Activated naive CD8-positive, alpha-beta T cell (primary cell): ENCODE measurements around the gene RLF.
"Not testable (repeated sequence)": the region's sequence is repeated elsewhere in the genome, so short reads cannot be mapped to it uniquely, and the experiment has no call there.

Experiments
- H3K27ac Mint-ChIP-seq: one replicate; pipeline ENCODE4 v1.8.0; 2021; ENCODE audit warnings: mixed read lengths
- H3K27me3 Mint-ChIP-seq: one replicate; pipeline ENCODE4 v1.8.0; 2021; ENCODE audit warnings: mixed read lengths
- H3K36me3 Mint-ChIP-seq: one replicate; pipeline ENCODE4 v1.8.0; 2021; ENCODE audit warnings: mixed read lengths
- H3K4me1 Mint-ChIP-seq: one replicate; pipeline ENCODE4 v1.8.0; 2021; ENCODE audit warnings: low read depth, mixed read lengths
- H3K4me3 Mint-ChIP-seq: one replicate; pipeline ENCODE4 v1.8.0; 2021; ENCODE audit warnings: mild to moderate bottlenecking, mixed read lengths
- H3K9me3 Mint-ChIP-seq: one replicate; pipeline ENCODE4 v1.8.0; 2021; ENCODE audit warnings: low read depth, mixed read lengths

Gene RLF

DNA sequence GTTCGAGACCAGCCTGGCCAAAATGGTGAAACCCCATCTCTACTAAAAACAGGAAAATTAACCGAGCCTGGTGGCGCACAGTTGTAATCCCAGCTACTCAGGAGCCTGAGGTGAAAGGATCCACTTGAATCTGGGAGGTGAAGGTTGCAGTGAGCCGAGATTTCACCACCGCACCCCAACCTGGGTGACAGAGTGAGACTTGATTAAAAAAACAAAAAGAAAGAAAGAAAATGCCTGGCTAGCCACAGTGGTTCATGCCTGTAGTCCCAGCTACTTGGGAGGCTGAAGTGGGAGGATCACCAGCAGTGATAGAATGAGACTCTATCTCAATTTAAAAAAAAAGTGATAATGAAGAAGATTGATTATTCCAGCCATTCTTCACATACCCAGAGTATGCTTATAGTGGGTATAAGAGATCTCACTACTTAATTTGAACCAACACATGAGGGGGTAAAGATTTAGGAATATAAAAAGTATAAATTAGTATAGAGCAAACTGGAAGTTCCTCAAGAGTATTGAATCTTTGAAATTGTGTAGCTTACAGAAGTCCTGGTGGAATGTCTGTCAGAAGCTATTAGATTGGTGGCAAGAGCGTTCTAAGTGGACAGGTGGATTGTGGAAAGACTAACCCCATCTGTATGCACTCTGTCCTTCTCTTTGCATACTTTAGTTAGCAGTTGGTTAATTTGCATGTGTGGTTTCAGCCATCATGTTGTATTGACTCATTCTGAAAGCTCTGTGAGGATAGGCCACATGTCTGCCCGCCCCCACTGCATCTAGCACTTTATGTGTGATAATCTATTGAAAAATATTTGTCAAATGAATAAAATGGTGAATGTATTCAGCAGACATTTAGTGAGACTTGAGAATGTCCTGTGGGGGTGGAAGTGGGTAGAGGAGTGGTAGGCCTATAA is 25.0 kb downstream of the RLF start:
- H3K27ac Mint-ChIP-seq, result peak overlapping the region; percentile 76
- peaks cover 7% of the 10 kb centered on the region for H3K36me3 Mint-ChIP-seq
- peaks cover 56% of the 10 kb centered on the region for H3K4me1 Mint-ChIP-seq
- H3K9me3 Mint-ChIP-seq, result no peaks in the 10 kb centered on the region
- H3K4me3 Mint-ChIP-seq, result peak overlapping the region; percentile 54
- H3K27me3 Mint-ChIP-seq, result no peaks in the 10 kb centered on the region

DNA sequence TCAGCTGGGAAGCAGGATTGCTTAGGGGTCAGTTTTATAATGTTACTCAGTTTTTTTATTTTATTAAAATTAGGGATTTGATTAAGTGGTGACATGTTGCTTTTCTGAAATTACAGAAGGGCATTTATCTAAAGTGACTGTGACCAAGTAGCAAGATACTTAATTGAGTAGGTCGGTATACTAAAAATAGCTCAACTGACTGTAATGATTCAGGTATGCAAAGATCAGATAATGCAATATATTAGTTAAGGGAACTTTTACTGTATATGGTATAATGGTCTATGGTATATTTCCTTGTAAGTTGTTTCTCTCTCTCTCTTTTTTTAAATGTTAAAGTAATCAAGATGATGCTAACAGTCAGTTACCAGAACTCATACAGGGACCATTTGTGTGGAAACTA is 26.2 kb downstream of the RLF start:
- H3K36me3 Mint-ChIP-seq, result peaks cover 7% of the 10 kb centered on the region
- H3K4me3 Mint-ChIP-seq, result peak overlapping the region; percentile 14
- no peaks in the 10 kb centered on the region for H3K27me3 Mint-ChIP-seq
- H3K27ac Mint-ChIP-seq, result peak overlapping the region; percentile 62
- H3K4me1 Mint-ChIP-seq, result peaks cover 52% of the 10 kb centered on the region
- H3K9me3 Mint-ChIP-seq, result no peaks in the 10 kb centered on the region

DNA sequence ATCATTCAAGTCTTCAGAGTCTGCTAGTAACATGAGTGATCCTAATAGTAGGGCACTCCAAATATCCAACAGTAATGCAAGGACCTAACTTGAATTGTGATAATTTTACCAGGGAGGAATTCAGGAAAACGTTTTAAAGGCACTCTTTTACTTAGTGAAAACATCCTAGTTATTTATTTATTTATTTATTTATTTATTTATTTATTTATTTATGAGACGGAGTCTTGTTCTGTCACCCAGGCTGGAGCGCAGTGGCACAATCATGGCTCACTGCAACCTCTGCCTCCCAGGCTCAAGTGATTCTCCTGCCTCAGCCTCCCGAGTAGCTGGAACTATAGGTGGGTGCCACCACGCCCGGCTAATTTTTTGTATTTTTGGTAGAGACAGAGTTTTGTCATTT is 33.5 kb downstream of the RLF start:
- H3K4me3 Mint-ChIP-seq, H3K4me1 Mint-ChIP-seq, H3K9me3 Mint-ChIP-seq, H3K27me3 Mint-ChIP-seq, H3K36me3 Mint-ChIP-seq, H3K27ac Mint-ChIP-seq: not testable (repeated sequence)

DNA sequence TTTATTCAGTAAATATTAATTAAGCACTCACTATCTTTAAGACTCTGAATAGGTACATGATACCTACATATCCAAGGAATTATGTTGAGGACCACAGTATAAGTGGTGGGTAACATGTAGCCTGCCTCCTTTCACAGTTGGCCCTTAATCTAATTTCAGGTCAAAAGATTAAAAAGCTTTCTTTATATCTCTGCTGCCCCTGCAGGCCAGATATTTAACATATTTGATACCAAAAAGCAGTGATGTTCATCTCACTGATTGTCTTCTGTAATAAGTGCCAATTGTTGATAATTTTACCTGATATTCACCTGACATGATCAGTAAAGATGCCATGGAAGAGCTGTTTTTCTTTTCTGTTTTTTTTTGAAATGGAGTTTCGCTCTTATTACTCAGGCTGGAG is 36.5 kb downstream of the RLF start:
- Mint-ChIP-seq H3K4me1 (peaks cover 4% of the 10 kb centered on the region), H3K4me3 (no peak overlapping the region), H3K36me3 (peaks cover 5% of the 10 kb centered on the region), H3K27ac (no peak overlapping the region), H3K9me3 (no peaks in the 10 kb centered on the region), H3K27me3 (no peaks in the 10 kb centered on the region)

DNA sequence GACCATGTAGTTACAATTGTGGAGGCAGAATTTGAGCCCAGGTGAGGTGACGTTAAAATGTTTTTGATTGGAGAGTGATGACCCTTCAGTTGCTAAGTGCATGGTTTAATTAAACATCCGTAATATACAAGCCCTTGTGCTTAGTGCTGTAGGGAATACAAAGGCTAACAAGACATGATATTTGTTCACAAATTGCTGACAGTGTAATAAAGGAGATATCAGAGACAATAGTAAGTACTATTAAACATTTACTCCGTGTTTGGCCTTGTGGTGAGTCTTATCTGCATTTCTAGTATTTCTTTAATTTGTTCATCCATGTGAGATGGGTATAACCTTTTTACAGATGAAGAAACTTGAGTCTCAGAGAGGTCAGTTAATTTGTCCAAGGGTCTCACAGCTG is 37.9 kb downstream of the RLF start:
- Mint-ChIP-seq H3K27ac (no peak overlapping the region), H3K4me3 (no peak overlapping the region), H3K9me3 (no peaks in the 10 kb centered on the region), H3K27me3 (no peaks in the 10 kb centered on the region), H3K4me1 (peaks cover 6% of the 10 kb centered on the region), H3K36me3 (peaks cover 9% of the 10 kb centered on the region)

DNA sequence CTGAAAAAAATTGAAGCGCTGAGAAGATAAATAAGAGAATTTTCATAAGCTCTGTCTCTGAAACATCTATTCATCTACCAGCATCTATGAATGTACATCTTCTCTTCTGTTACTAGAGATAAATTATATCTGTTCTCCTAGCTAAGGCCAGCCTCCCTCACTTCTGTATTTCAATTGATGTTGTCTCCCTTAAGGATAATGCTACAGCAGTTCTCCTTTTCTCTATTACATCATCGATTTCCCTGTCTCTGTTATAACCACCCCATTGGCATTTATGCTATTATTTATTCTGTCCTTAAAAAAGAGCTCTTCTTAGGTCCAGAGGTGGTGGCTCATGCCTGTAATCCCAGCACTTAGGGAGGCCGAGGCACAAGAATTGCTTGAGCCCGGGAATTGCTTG is 43.7 kb downstream of the RLF start:
- Mint-ChIP-seq H3K36me3 (peaks cover 20% of the 10 kb centered on the region), H3K9me3 (no peaks in the 10 kb centered on the region), H3K4me1 (peaks cover 10% of the 10 kb centered on the region), H3K27me3 (no peaks in the 10 kb centered on the region), H3K4me3 (no peak overlapping the region), H3K27ac (no peak overlapping the region)

DNA sequence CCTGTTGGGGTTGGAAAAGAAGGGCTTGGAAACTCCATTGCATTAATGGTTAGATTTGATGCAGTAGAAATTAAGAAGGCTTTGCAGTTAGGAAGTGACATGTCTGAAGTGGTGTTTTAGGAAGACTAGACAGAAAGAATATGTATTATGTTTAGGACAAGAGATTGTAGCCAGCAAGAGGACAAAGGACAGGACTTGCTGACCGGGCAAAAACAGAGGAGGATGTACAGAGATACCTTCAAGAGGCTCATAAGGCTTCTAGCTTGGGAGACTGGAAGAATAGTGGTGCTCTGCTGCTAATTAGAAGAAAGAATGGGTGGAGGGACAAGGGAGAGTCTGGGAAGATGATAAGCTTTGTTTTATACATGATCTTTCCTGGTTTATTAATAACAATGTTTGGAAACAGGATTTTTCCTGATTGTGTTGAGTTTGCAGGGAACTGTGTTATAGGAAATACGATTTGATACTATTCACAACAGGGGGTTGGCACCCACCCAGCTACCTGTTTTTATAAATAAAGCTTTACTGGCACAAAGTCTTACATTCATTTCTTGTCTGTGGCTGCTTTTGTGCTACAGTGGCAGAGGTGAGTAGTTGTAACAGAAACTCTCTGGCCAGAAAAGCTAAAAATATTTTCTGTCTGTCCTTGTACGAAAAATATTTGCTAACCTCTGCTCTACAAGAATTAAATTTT is 49.5 kb downstream of the RLF start:
- Mint-ChIP-seq H3K9me3 (no peaks in the 10 kb centered on the region), H3K27ac (no peak overlapping the region), H3K4me1 (peaks cover 11% of the 10 kb centered on the region), H3K27me3 (no peaks in the 10 kb centered on the region), H3K4me3 (no peak overlapping the region), H3K36me3 (peaks cover 13% of the 10 kb centered on the region)

DNA sequence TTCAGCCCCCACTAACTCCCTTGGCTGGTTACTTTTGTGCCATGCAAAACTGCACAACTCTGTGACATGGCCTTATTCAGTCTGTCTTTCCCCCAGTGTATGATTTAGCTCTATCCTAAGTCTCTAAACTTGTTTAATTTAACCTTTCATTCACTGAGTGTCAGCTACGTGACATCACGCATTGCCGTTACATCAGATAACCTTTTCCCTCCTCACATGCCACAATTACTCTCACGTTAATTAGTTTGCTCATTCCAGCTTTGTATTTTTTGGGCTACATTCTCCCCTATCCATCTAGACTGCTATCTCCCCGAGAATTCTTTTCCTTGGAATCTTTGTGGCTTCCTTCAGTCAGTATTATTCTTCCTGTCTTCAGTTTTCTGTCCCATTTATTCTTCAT is 57.1 kb downstream of the RLF start:
- peaks cover 15% of the 10 kb centered on the region for H3K4me1 Mint-ChIP-seq
- no peak overlapping the region for H3K27ac Mint-ChIP-seq
- no peaks in the 10 kb centered on the region for H3K27me3 Mint-ChIP-seq
- H3K36me3 Mint-ChIP-seq, result no peaks in the 10 kb centered on the region
- H3K4me3 Mint-ChIP-seq, result no peak overlapping the region
- H3K9me3 Mint-ChIP-seq, result no peaks in the 10 kb centered on the region

DNA sequence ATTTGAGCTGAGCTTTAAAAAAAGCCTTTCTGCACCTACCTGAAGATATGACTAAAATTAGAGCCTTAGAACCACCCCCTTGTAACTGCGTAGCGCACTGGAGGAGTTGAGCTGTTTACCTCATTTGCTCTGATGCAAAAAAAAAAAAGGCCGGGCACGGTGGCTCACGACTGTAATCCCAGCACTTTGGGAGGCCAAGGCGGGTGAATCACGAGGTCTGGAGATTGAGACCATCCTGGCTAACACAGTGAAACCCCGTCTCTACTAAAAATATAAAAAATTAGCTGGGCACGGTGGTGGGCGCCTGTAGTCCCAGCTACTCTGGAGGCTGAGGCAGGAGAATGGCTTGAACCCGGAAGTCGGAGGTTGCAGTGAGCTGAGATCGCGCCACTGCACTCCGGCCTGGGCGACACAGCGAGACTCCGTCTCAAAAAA is 60.3 kb downstream of the RLF start:
- H3K9me3 Mint-ChIP-seq, H3K36me3 Mint-ChIP-seq, H3K4me3 Mint-ChIP-seq, H3K27me3 Mint-ChIP-seq, H3K27ac Mint-ChIP-seq: not testable (repeated sequence)
- H3K4me1 Mint-ChIP-seq, result peaks cover 11% of the 10 kb centered on the region

DNA sequence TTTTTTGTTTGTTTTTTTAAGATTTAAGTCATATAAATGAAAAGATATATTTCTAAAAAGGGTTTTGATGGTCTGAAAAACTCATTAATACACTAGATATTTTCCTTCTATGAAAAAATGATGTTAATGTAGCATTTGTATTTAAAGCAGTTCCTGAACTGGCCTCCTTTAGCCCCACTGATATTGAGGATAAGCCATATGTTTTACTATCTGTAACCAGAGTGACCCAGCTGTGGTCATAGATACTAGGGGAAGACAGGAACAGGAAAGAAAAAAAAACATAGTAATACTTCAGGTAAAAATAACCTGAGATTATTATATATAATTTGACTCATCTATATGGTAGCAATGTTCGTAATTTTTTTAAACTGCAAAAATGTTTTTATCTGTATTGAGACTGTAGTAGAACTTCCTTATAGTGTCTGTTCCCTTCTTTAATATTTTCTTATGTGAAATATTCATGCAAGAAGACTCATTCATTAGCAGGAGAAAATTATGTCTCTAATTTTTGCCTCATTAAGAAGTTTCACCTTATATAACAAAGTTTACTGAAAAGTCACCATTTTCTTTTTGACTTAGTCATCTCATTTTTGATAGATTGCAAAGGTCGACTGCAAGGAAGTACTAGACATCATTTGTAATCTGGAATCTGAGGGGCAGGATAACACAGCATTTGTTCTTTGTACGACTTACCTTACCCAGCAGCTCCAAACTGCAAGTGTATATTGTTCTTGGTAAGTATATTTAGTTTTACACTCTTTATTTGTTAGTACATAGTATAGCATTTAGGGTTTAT is 61.0 kb downstream of the RLF start:
- no peaks in the 10 kb centered on the region for H3K27me3 Mint-ChIP-seq
- peak overlapping the region; percentile 46 for H3K27ac Mint-ChIP-seq
- H3K4me3 Mint-ChIP-seq, result no peak overlapping the region
- H3K4me1 Mint-ChIP-seq, result peaks cover 10% of the 10 kb centered on the region
- no peaks in the 10 kb centered on the region for H3K9me3 Mint-ChIP-seq
- peaks cover 3% of the 10 kb centered on the region for H3K36me3 Mint-ChIP-seq

DNA sequence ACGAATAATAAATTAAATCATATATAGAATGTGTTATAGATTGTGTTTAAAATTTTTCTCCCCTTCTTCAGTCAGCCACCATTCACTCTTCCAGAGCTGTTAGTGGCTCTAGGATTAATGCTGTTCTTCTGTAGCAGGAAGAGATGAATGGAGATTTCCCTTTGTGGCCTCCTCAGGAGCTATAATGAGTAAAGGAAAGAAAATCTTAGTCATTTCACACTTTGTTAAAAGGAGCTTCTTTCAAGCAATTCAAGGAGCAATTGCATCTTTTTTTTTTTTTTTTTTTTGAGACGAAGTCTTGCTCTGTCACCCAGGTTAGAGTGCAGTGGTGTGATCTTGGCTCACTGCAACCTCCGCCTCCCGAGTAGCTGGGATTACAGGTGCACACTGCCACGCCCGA is 62.9 kb downstream of the RLF start:
- Mint-ChIP-seq H3K4me3 (no peak overlapping the region), H3K27ac (no peak overlapping the region), H3K4me1 (peaks cover 10% of the 10 kb centered on the region), H3K36me3 (peaks cover 5% of the 10 kb centered on the region), H3K9me3 (no peaks in the 10 kb centered on the region), H3K27me3 (no peaks in the 10 kb centered on the region)

DNA sequence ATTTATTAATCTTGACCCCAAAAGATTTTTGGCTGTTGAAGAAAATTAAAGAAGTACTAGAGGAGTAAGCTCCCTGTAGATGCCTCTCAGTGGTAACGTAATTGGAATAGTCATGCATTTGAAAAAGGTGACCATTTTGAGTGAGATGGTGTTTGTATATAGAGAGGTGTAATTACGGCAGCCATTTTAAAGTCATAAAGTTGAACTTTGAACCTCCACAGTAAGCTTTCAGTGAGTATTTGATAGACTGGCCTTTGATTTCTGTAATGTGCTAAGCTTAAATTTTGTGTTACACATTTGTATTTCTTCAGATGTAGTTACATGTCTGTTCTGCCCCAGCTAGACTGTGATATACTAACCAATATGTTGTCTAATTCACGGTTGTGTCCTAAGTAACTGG is 65.0 kb downstream of the RLF start:
- H3K4me1 Mint-ChIP-seq, result peaks cover 14% of the 10 kb centered on the region
- no peak overlapping the region for H3K4me3 Mint-ChIP-seq
- no peaks in the 10 kb centered on the region for H3K9me3 Mint-ChIP-seq
- H3K27me3 Mint-ChIP-seq, result no peaks in the 10 kb centered on the region
- peaks cover 10% of the 10 kb centered on the region for H3K36me3 Mint-ChIP-seq
- H3K27ac Mint-ChIP-seq, result no peak overlapping the region

DNA sequence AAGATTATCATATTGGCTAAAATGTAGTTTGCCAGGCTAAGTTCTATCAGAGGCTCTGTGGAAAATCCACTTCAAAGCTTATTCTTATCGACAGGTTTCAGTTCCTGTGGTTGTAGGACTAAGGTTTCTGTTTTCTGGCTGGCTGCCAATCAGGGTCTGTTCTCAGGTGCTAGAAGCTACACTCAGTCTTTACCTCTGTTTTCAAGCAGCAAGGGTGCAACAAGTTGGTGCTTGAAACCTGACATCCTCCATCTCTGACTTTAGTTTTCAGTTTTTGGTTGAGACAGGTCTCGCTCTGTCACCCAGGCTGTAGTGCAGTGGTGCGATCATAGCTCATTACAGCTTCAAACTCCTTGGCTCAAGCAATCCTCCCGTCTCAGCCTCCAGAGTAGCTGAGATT is 71.3 kb downstream of the RLF start:
- no peaks in the 10 kb centered on the region for H3K27me3 Mint-ChIP-seq
- H3K9me3 Mint-ChIP-seq, result no peaks in the 10 kb centered on the region
- peaks cover 33% of the 10 kb centered on the region for H3K36me3 Mint-ChIP-seq
- no peak overlapping the region for H3K4me3 Mint-ChIP-seq
- H3K27ac Mint-ChIP-seq, result no peak overlapping the region
- H3K4me1 Mint-ChIP-seq, result peaks cover 17% of the 10 kb centered on the region

DNA sequence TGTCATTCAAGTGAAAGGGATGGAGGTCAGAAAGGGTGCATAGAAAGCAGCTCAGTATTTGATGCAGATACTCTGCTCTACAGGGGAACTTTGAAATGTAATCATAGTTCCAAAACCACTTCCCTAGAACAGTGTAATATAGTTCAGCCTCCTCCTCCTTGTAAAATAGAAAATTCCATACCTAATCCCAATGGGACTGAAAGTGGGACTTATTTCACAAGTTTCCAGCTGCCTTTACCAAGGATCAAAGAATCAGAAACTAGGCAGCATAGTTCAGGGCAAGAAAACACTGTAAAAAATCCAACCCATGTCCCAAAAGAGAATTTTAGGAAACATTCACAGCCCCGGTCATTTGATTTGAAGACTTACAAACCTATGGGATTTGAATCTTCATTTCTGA is 78.4 kb downstream of the RLF start:
- H3K4me1 Mint-ChIP-seq, result peaks cover 18% of the 10 kb centered on the region
- no peak overlapping the region for H3K4me3 Mint-ChIP-seq
- H3K27ac Mint-ChIP-seq, result no peak overlapping the region
- no peaks in the 10 kb centered on the region for H3K9me3 Mint-ChIP-seq
- no peaks in the 10 kb centered on the region for H3K27me3 Mint-ChIP-seq
- peaks cover 33% of the 10 kb centered on the region for H3K36me3 Mint-ChIP-seq

DNA sequence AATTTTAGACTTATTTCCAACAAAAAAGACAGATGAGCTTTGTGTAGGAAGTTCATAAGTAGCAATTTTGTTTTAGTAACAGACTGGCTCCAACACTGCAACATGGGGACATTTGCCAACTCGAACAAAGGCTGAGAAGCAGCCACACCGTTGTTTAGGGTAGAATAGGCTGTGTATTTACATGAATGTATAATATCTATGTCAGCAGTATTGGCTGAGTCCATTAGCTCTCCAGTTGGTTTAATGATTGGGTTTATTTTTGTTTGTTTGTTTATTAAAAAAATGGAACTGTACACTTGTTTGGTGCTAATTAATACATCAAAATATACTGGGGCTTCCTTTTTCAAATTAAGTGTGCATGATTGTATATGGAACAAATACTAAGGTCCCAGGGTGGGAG is 79.2 kb downstream of the RLF start:
- no peak overlapping the region for H3K27ac Mint-ChIP-seq
- peaks cover 31% of the 10 kb centered on the region for H3K36me3 Mint-ChIP-seq
- peaks cover 20% of the 10 kb centered on the region for H3K4me1 Mint-ChIP-seq
- H3K27me3 Mint-ChIP-seq, result no peaks in the 10 kb centered on the region
- H3K4me3 Mint-ChIP-seq, result no peak overlapping the region
- no peaks in the 10 kb centered on the region for H3K9me3 Mint-ChIP-seq
